Astrocyte of the spinal cord (primary cell): ENCODE data around the gene CASR.
"Not testable (repeated sequence)": the region's sequence is repeated elsewhere in the genome, so short reads cannot be mapped to it uniquely, and the experiment has no call there.

Experiments
- DNase-seq: peaks from one replicate; pipeline ENCODE4 v3.0.0; 2011; ENCODE audit warnings: low read depth, low spot score
- H3K4me3 ChIP-seq: 2 replicates; pipeline ENCODE4 v1.5.1; 2011; ENCODE audit warnings: low read depth, mild to moderate bottlenecking, low read length, moderate library complexity
- in situ Hi-C: cut with HindIII; loops from 2 replicates; pipeline ENCODE4 v1.10.0; 2017; ENCODE audit warnings: low sequenced_read_pairs
- TF ChIP-seq, protein P1 (sequence below): IDR thresholded peaks from 2 replicates; pipeline ENCODE4 v1.5.1; 2012; ENCODE audit warnings: low read depth, mild to moderate bottlenecking, low read length, inconsistent platforms

Gene CASR

DNA sequence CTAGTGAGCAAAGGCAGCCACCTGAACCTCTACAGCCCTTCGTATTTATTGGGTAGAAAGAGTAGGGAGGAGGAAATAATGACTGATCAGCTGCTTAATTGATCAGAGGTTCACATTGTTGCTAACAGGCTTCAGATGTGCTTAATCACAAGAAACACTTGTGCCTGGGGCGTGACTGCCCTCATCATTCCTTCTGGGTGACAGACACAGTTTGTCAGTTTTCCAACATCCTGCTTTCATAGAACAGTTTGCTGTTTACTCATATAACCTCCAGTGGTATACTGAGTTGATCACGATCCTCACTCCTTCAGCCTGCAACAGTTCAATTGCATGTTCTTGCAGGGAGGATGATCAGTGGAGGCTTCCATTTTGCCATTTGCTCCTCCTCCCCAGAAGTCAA lies 13.6 kb upstream of the CASR start:
- in situ Hi-C loops, result no loop called here
- DNase-seq, result no peak
- TF ChIP-seq, protein P1, sequence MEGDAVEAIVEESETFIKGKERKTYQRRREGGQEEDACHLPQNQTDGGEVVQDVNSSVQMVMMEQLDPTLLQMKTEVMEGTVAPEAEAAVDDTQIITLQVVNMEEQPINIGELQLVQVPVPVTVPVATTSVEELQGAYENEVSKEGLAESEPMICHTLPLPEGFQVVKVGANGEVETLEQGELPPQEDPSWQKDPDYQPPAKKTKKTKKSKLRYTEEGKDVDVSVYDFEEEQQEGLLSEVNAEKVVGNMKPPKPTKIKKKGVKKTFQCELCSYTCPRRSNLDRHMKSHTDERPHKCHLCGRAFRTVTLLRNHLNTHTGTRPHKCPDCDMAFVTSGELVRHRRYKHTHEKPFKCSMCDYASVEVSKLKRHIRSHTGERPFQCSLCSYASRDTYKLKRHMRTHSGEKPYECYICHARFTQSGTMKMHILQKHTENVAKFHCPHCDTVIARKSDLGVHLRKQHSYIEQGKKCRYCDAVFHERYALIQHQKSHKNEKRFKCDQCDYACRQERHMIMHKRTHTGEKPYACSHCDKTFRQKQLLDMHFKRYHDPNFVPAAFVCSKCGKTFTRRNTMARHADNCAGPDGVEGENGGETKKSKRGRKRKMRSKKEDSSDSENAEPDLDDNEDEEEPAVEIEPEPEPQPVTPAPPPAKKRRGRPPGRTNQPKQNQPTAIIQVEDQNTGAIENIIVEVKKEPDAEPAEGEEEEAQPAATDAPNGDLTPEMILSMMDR, result no peak
- H3K4me3 ChIP-seq, result no peak overlapping the region

DNA sequence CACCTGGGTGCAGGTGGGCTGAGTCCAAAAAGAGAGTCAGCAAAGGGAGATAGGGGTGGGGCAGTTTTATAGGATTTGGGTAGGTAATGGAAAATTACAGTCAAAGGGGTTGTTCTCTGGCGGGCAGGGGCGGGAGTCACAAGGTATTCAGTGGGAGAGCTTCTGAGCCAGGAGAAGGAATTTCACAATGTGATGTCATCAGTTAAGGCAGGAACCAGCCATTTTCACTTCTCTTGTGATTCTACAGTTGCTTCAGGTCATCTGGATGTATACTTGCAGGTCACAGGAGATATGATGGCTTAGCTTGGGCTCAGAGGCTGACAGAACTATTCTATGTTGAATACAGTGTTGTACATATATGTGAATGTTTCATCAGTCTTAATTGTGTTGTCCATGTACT lies 12.1 kb upstream of the CASR start:
- in situ Hi-C loops, DNase-seq, H3K4me3 ChIP-seq: not testable (repeated sequence)

DNA sequence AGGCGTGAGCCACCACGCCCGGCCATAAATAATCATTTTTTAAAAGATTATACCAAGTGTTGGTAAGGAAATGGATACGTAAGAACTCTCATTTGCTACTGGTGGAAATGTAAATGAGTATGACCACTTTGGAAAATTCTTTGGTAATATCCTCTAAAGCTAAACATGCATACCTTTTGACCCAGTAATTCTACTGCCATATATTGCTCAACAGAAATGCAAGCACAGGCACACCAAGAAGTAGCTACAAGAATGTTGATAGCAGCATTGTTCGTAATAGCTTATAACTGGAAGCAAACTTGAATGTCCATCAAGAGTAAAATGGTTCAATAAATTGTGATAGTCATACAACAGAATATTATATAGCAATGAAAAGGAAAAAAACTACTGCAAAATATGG lies 4.8 kb upstream of the CASR start:
- in situ Hi-C loops, result no loop called here
- TF ChIP-seq, protein P1, result no peak
- DNase-seq, result no peak
- H3K4me3 ChIP-seq, result no peak overlapping the region

DNA sequence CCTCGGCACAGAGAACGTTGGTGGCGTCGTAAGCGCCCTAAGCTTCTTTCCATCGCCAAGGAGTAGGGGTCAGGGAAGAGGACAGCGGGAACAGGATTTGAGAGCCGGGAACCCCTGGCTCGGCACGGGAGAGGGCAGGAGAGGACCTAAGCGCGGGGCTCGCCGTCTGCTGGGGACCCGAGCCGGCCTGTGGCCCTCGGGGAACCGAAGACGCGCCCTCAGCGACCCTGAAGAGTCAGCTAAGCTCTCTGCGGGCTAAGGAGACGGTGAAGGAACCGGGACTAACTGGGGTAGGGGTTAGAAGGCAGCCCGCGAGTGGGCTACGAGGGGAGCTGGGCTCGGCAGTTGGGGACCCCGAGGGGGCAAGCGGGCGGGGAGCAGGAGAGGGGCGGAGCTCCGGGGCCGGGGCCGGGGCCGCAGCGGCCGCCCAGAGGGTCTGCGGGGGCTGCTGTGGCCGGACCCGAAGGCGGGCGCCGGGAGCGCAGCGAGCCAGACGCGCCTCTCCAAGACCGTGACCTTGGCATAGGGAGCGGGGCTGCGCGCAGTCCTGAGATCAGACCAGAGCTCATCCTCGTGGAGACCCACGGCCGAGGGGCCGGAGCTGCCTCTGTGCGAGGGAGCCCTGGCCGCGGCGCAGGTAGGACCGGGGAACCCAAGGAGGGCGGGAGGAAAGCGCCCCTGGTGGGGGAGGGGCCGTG lies 574 bp downstream of the CASR start:
- DNase-seq, result no peak
- in situ Hi-C loops, result no loop called here
- TF ChIP-seq, protein P1, result no peak
- H3K4me3 ChIP-seq, result no peak overlapping the region

DNA sequence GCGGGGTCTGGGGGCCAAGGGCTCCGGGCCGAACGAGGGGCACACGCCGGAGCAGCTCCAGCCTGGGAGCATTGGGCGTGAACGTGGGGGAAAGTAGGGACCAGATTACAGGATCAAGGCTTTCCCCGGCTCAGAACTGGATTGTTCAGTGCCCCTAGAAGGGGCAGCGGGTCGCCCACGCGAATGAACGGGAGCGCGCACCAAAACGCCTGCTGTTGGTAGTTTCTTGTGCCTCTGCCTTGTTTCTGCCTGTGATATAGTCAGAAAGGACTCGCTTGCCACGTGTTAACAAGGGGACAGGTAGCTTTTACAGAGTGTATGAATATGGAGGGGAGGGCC lies 1.1 kb downstream of the CASR start:
- H3K4me3 ChIP-seq, result no peak overlapping the region
- no peak for DNase-seq
- TF ChIP-seq, protein P1, result no peak
- in situ Hi-C loops, result no loop called here

DNA sequence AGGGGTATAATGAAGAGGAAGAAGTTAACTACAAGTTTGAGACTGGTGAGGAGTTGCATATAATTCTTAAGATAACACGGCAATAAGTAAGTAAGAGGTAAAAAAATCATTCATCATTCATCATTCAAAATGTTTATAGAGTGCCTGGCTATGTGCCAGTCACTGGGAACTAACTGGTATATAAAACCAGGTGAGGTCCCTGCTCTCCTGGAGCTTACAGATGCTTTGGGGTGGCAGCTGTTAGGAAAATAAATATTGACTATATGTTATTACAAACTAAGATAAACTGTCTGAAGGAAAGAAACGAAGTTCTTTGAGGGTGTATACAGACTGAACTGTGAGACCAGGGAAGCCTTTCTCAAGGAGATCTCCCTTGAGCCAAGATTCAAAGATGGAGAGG lies 2.9 kb downstream of the CASR start:
- no peak for DNase-seq
- no peak overlapping the region for H3K4me3 ChIP-seq
- TF ChIP-seq, protein P1, result no peak
- in situ Hi-C loops, result no loop called here

DNA sequence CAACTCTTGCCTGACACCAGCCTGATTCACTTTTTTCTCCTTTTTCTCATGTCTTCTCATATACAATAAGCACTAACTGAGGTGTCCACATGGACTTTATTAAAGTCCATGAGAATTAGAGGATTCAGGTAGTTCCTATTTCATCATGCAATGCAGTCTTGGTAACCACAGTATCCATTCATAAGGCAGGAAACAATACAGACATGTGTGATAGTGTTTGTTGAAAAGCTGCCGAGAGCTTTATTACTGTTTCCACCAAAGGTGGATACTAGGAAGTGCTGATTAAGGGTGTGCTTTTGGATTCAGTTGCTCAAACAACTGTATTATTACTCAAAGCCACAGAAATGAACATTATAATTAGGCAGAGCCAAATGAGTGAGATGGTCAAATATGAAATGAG lies 5.3 kb downstream of the CASR start:
- no peak overlapping the region for H3K4me3 ChIP-seq
- TF ChIP-seq, protein P1, result no peak
- DNase-seq, result no peak
- in situ Hi-C loops, result no loop called here
